HG03139 (cell line): ENCODE measurements around the gene TACC3.

Experiments
- ATAC-seq: cut with Tn5 transposase; IDR thresholded peaks from one replicate; pipeline ENCODE4 v1.9.1; 2021; ENCODE audit not compliant: unreplicated experiment

Gene TACC3

GRCh38 chr4:1758306-1759121, 37.2 kb downstream of the TACC3 start:
- ATAC-seq: no peak

GRCh38 chr4:1759170-1759817, 38.0 kb downstream of the TACC3 start:
- ATAC-seq: no peak

- no peak for ATAC-seq
Observed at GRCh38 chr4:1759818-1760223, 38.5 kb downstream of the TACC3 start.

GRCh38 chr4:1760521-1761071, 39.3 kb downstream of the TACC3 start:
- ATAC-seq: no peak

- no peak for ATAC-seq
Observed at GRCh38 chr4:1761130-1761689, 39.9 kb downstream of the TACC3 start.

GRCh38 chr4:1762264-1763010, 41.1 kb downstream of the TACC3 start:
- ATAC-seq: no peak

- ATAC-seq: no peak
Observed at GRCh38 chr4:1763070-1763549, 41.8 kb downstream of the TACC3 start.

GRCh38 chr4:1763550-1764080, 42.3 kb downstream of the TACC3 start:
- ATAC-seq: no peak

- no peak for ATAC-seq
Observed at GRCh38 chr4:1764670-1765069, 43.3 kb downstream of the TACC3 start.

GRCh38 chr4:1765409-1766072, 44.2 kb downstream of the TACC3 start:
- ATAC-seq: no peak

GRCh38 chr4:1766106-1767060, 45.1 kb downstream of the TACC3 start:
- ATAC-seq: no peak

- no peak for ATAC-seq
Observed at GRCh38 chr4:1767061-1767769, 45.9 kb downstream of the TACC3 start.

GRCh38 chr4:1767770-1768366, 46.5 kb downstream of the TACC3 start:
- ATAC-seq: no peak

- ATAC-seq: no peak
Observed at GRCh38 chr4:1768367-1769034, 47.2 kb downstream of the TACC3 start.

- no peak for ATAC-seq
Observed at GRCh38 chr4:1769692-1770091, 48.4 kb downstream of the TACC3 start.

GRCh38 chr4:1770245-1770644, 48.9 kb downstream of the TACC3 start:
- ATAC-seq: no peak

GRCh38 chr4:1770791-1771231, 49.5 kb downstream of the TACC3 start:
- no peak for ATAC-seq
